Stimulated activated CD4-positive, alpha-beta T cell treated with anti-CD3 and anti-CD28 coated beads, Interleukin-1b, Interleukin-23, amount 100 ng/mL, for 1 hour (primary cell): ENCODE measurements around the gene GNB1L.

Source experiments
- DNase-seq, 2 donors: peaks; one replicate each; pipeline ENCODE4 v3.0.0-alpha.2; 2020; ENCODE audit warnings: low read depth in 2 of 2

Gene GNB1L

GRCh38 chr22:19760951-19761724 lies 93.5 kb downstream of the GNB1L start:
- DNase-seq, result no peak

GRCh38 chr22:19760058-19760950 lies 94.4 kb downstream of the GNB1L start, which contains the start of gene TBX1:
TBX1 (plus strand) TSS chr22:19760778; CDS start chr22:19760844, 66 bp downstream.
- DNase-seq, result no peak

GRCh38 chr22:19759427-19760057 lies 95.1 kb downstream of the GNB1L start:
- no peak for DNase-seq

GRCh38 chr22:19758896-19759426 lies 95.7 kb downstream of the GNB1L start:
- no peak for DNase-seq

- no peak for DNase-seq
These were observed 96.4 kb downstream of the GNB1L start for GRCh38 chr22:19757985-19758895.

- no peak for DNase-seq
These were observed 97.3 kb downstream of the GNB1L start for GRCh38 chr22:19757140-19757984.

DNA sequence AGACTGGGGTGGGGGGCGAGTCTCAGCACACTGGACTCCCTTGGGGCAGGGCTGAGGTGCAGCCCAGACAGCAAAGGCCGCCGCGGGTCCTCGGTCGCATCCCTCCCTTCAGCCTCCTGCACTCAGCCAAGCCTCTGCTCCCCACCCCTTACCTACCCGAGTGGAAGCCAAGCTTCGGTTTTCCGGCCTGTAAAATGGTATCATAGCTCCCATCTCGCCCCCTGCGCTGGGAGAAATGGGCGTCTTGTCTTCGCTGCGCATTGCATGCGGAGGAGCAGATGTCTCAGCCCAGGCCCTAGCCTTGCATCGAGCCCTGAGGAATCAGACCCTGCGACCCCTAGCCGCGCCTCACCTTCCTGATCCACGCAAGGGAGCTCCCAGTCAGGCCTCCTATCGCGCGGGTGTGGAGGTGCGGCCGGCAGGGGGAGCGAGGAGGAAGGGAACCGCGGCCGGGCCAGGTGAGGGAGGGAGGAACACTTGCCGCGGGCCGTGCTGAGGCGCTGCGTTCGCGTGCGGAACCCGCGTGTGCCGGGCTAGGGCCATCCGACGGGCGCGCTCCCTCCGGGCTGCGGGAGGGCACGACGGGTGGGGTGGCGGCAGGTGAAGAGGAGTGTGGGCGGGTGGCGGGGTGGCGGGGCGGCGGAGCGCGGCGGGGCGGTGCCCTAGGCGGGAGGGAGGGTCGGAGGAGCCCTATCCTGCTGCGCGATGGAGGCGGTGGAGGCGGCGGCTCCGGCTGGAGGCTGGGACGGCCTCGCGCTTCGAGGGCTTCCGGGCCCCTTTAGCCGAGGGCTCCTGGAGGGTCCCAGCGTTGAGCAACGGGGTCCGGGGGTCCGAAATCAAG lies 98.2 kb downstream of the GNB1L start:
- peak; percentile 44 to 47 for DNase-seq

- no peak for DNase-seq
These were observed 98.9 kb downstream of the GNB1L start for GRCh38 chr22:19755722-19756287.

GRCh38 chr22:19755145-19755710 lies 99.4 kb downstream of the GNB1L start:
- no peak for DNase-seq

GRCh38 chr22:19754701-19755144 lies 100.0 kb downstream of the GNB1L start:
- DNase-seq, result no peak

GRCh38 chr22:19753996-19754700 lies 100.5 kb downstream of the GNB1L start:
- DNase-seq, result no peak

- no peak for DNase-seq
These were observed 101.4 kb downstream of the GNB1L start for GRCh38 chr22:19753090-19753842.

GRCh38 chr22:19751497-19752245 lies 103.0 kb downstream of the GNB1L start:
- no peak for DNase-seq

DNA sequence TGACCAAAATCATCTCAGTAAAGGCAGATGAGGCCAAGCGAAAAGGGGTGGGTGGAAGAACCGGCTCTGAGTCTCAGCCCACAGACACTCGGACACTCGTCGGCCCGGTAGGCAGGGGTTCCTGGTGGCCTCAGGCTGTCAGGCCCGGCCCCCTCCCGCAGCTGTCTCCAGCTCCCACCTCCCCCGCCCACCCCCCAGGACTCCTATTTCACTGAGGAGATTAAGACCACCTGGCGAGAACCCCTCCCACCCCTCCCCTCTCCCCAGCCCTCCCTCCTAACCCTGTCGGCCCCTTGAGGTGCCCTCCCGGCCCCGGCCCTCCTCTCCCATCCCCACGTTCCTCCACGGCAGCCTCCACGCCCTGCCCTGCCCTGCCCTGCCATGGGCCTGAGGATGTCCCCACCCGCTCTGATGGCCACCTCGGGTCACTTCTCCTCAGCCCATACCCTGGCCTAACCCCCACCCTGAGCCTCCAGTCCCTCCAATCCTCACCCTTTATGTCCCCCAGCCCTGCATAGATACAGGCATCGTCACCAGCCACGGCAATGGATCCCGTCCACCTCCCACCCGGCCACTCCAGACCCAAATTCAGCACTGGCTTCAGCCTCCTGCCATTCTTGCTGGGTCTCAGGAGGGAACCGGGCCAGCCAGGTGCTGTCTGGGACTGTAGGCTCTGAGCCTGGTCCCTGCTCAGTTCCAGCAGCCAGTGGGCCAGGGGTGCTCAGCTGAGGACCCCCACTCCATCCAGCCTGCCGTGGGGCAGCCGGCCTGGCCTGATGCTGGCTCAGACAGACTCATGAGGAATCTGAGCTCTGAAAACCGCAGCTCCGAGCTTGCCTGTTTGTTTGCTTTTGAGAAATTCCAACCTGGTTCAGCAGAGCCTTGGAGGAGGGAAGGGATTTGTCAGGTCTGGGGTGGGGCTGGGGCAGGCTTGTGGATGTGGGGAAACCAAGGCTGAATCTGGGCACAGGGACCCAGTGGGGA lies 103.9 kb downstream of the GNB1L start:
- DNase-seq, result no peak

GRCh38 chr22:19749876-19750275 lies 104.8 kb downstream of the GNB1L start:
- DNase-seq, result no peak
